Right lung (tissue), 5 donors: ENCODE data around the gene AOC1. TPM values are rescaled to one million over a fixed set of nuclear protein-coding genes. Genes with fewer than 3 reads are reported as not detected.
A peak's percentile ranks its signal among the peaks of the same experiment; 100 is the strongest.
"Not testable (repeated sequence)": the region's sequence is repeated elsewhere in the genome, so short reads cannot be mapped to it uniquely, and the experiment has no call there.

Experiments used
- DNase-seq, 2 donors: peaks; one replicate each; pipeline ENCODE4 v3.0.0-alpha.2; 2013
- polyA plus RNA-seq, 5 donors: library from polyadenylated mRNA; unstranded; fragments of 120-200 nt; gene quantifications; one replicate each; pipeline versions ENCODE4 v1.2.1 to v1.2.3, GENCODE V29; 2013; ENCODE audit warnings: inconsistent platforms in 1 of 5, low replicate concordance in 1 of 5; ENCODE audit not compliant: insufficient read length in 5 of 5, insufficient read depth in 1 of 5

AOC1 gene
- polyA plus RNA-seq, 5 donors: 0.53 to 0.97 (median 0.66) TPM

GRCh38 chr7:150896562-150897209 is 44.4 kb downstream of the AOC1 start:
- no peak for DNase-seq

- no peak for DNase-seq
Measured at GRCh38 chr7:150897502-150898474, 45.5 kb downstream of the AOC1 start.

GRCh38 chr7:150898475-150899011 is 46.2 kb downstream of the AOC1 start:
- DNase-seq: peak; percentile 45 to 64

GRCh38 chr7:150900675-150901074 is 48.4 kb downstream of the AOC1 start:
- no peak for DNase-seq

GRCh38 chr7:150901160-150902035 is 49.1 kb downstream of the AOC1 start:
- no peak for DNase-seq

GRCh38 chr7:150902078-150903033 is 50.0 kb downstream of the AOC1 start:
- DNase-seq: no peak

- DNase-seq: no peak
Measured at GRCh38 chr7:150903606-150904005, 51.3 kb downstream of the AOC1 start.

GRCh38 chr7:150904011-150904909 is 51.9 kb downstream of the AOC1 start:
- DNase-seq: no peak

- DNase-seq: no peak
Measured at GRCh38 chr7:150908173-150908572, 55.9 kb downstream of the AOC1 start.

- no peak for DNase-seq
Measured at GRCh38 chr7:150909200-150909995, 57.1 kb downstream of the AOC1 start.

GRCh38 chr7:150910305-150910995 is 58.1 kb downstream of the AOC1 start:
- DNase-seq: not testable (repeated sequence)

GRCh38 chr7:150910996-150911422 is 58.7 kb downstream of the AOC1 start:
- DNase-seq: no peak

Other genes with a start within 250 kb of the AOC1 start
- 10 to 100 TPM; 27.3 to 33.1 (median 28.0) TPM for gene GIMAP6, start 220.1 kb upstream of the AOC1 start, polyA plus RNA-seq
- gene GIMAP2, start 166.8 kb upstream of the AOC1 start, polyA plus RNA-seq: 10 to 100 TPM; 16.1 to 26.3 (median 19.1) TPM
- 1 to 10 TPM; 4.6 to 6.7 (median 5.7) TPM for gene GIMAP1, start 135.9 kb upstream of the AOC1 start, polyA plus RNA-seq
- 10 to 100 TPM; 11.7 to 24.0 (median 17.4) TPM for gene GIMAP5, start 115.1 kb upstream of the AOC1 start, polyA plus RNA-seq
- gene TMEM176B, start 52.2 kb upstream of the AOC1 start, polyA plus RNA-seq: 10 to 100 TPM in 4 of 5 donors, 1 to 10 TPM in 1; 6.5 to 17.0 (median 13.4) TPM
- 1 to 10 TPM; 4.2 to 6.8 (median 6.4) TPM for gene TMEM176A, start 51.7 kb upstream of the AOC1 start, polyA plus RNA-seq
- gene KCNH2, start 125.8 kb downstream of the AOC1 start, polyA plus RNA-seq: 1 to 10 TPM; 2.9 to 6.3 (median 4.5) TPM
- 10 to 100 TPM in 2 of 5 donors, 1 to 10 TPM in 3; 5.4 to 11.8 (median 7.5) TPM for gene NOS3, start 138.5 kb downstream of the AOC1 start, polyA plus RNA-seq
- gene ATG9B, start 172.0 kb downstream of the AOC1 start, polyA plus RNA-seq: 1 to 10 TPM; 1.2 to 4.8 (median 3.6) TPM
- 10 to 100 TPM; 17.6 to 29.3 (median 24.9) TPM for gene ABCB8, start 175.9 kb downstream of the AOC1 start, polyA plus RNA-seq
- 1 to 10 TPM; 2.2 to 7.0 (median 4.5) TPM for gene ASIC3, start 196.0 kb downstream of the AOC1 start, polyA plus RNA-seq
- gene CDK5, start 205.4 kb downstream of the AOC1 start, polyA plus RNA-seq: 10 to 100 TPM; 13.5 to 18.3 (median 14.6) TPM
- gene SLC4A2, start 207.1 kb downstream of the AOC1 start, polyA plus RNA-seq: 100 to 1,000 TPM in 3 of 5 donors, 10 to 100 TPM in 2; 81.9 to 121 (median 103) TPM
- gene FASTK, start 228.3 kb downstream of the AOC1 start, polyA plus RNA-seq: 10 to 100 TPM; 30.9 to 66.9 (median 45.5) TPM
- 10 to 100 TPM; 17.8 to 41.3 (median 22.8) TPM for gene TMUB1, start 231.0 kb downstream of the AOC1 start, polyA plus RNA-seq
- gene AGAP3, start 234.0 kb downstream of the AOC1 start, polyA plus RNA-seq: 100 to 1,000 TPM in 1 of 5 donors, 10 to 100 TPM in 4; 73.3 to 100 (median 95.7) TPM